Stimulated activated naive CD8-positive, alpha-beta T cell treated with anti-CD3 and anti-CD28 coated beads, Interleukin-15, Interleukin-2, amounts not matched to agents 100 U/mL and 50 U/mL, for 24 hours (primary cell): ENCODE results near the gene HBA2.
"Not testable (repeated sequence)": the region's sequence is repeated elsewhere in the genome, so short reads cannot be mapped to it uniquely, and the experiment has no call there.

Experiments
- ATAC-seq: fragments of 150-1000 bp; cut with Tn5 transposase; one replicate; pipeline ENCODE4 v1.10.0; 2021
- DNase-seq: peaks from one replicate; pipeline ENCODE4 v3.0.0; 2021

HBA2 gene

DNA sequence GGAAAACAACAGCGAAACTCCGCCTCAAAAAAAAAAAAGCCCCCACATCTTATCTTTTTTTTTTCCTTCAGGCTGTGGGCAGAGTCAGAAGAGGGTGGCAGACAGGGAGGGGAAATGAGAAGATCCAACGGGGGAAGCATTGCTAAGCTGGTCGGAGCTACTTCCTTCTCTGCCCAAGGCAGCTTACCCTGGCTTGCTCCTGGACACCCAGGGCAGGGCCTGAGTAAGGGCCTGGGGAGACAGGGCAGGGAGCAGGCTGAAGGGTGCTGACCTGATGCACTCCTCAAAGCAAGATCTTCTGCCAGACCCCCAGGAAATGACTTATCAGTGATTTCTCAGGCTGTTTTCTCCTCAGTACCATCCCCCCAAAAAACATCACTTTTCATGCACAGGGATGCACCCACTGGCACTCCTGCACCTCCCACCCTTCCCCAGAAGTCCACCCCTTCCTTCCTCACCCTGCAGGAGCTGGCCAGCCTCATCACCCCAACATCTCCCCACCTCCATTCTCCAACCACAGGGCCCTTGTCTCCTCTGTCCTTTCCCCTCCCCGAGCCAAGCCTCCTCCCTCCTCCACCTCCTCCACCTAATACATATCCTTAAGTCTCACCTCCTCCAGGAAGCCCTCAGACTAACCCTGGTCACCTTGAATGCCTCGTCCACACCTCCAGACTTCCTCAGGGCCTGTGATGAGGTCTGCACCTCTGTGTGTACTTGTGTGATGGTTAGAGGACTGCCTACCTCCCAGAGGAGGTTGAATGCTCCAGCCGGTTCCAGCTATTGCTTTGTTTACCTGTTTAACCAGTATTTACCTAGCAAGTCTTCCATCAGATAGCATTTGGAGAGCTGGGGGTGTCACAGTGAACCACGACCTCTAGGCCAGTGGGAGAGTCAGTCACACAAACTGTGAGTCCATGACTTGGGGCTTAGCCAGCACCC, 2.6 kb downstream of the HBA2 start:
- DNase-seq (no peak), ATAC-seq (no peak)

- ATAC-seq, DNase-seq: not testable (repeated sequence)
Observed at GRCh38 chr16:176006-176405, 3.3 kb downstream of the HBA2 start.

- not testable (repeated sequence) for DNase-seq, ATAC-seq
Observed at GRCh38 chr16:176477-177382, 4.1 kb downstream of the HBA2 start, which contains the start of gene HBA1. Gene HBA1, plus strand, starts transcription at chr16:176680. Its CDS starts 37 bp downstream, at chr16:176717.

- ATAC-seq (no peak), DNase-seq (no peak)
Observed at GRCh38 chr16:177394-177822, 4.7 kb downstream of the HBA2 start.

- DNase-seq (no peak), ATAC-seq (no peak)
Observed at GRCh38 chr16:177981-178667, 5.4 kb downstream of the HBA2 start.

DNA sequence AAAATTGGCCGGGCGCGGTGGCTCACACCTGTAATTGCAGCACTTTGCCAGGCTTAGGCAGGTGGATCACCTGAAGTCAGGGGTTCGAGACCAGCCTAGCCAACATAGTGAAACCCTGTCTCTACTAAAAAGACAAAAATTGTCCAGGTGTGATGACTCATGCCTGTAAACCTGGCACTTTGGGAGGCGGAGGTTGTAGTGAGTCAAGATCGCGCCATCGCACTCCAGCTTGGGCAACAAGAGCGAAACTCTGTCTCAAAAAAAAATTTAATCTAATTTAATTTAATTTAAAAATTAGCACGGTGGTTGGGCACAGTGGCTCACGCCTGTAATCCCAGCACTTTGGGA, 6.0 kb downstream of the HBA2 start:
- DNase-seq (no peak), ATAC-seq (no peak)

DNA sequence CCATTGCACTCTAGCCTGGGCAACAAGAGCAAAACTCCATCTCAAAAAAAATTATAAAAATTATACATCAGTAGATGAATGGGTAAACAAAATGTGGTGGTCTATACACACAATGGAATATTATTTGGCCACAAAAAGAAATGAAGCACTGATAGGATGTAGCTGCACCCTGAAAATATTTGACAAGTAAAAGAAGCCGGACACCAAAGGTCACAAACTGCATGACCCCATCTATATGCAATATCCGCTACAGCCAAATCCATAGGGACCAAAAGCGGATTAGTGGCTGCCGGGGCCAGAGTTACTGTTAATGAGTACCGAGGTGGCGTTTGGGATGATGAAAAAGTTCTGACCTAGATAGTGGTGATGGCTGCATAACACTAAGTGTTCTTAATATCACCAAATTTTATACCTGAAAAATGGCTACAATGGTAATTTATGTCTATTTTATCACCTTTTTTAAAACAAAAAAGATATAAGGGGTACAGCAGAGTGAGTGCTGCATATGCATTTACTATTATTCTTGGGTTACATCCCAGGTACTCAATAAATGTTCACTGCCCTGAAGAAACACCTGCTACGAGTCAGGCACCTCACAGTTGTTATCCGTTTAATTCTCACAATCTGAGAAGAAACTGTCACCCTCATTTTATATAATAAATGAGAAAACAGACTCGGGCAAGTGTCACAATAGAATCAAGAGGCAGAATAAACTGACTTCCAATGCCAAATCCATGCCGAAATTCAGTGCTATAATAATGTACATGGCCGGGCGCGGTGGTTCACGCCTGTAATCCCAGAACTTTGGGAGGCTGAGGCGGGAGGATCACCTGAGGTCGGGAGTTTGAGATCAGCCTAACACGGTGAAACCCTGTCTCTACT, 6.8 kb downstream of the HBA2 start:
- DNase-seq (no peak), ATAC-seq (no peak)

GRCh38 chr16:180101-180675, 7.5 kb downstream of the HBA2 start, which contains the start of gene HBQ1:
Gene HBQ1, plus strand, starts transcription at chr16:180459. Its CDS starts 28 bp downstream, at chr16:180487.
- peak; percentile 75 for DNase-seq
- ATAC-seq, result peak; percentile 23

GRCh38 chr16:180681-181564, 8.2 kb downstream of the HBA2 start:
- DNase-seq (peak; percentile 91), ATAC-seq (peak; percentile 80)

- ATAC-seq (no peak), DNase-seq (no peak)
Observed at GRCh38 chr16:181565-182021, 8.9 kb downstream of the HBA2 start.

- no peak for ATAC-seq
- DNase-seq, result no peak
Observed at GRCh38 chr16:183005-183404, 10.3 kb downstream of the HBA2 start.

DNA sequence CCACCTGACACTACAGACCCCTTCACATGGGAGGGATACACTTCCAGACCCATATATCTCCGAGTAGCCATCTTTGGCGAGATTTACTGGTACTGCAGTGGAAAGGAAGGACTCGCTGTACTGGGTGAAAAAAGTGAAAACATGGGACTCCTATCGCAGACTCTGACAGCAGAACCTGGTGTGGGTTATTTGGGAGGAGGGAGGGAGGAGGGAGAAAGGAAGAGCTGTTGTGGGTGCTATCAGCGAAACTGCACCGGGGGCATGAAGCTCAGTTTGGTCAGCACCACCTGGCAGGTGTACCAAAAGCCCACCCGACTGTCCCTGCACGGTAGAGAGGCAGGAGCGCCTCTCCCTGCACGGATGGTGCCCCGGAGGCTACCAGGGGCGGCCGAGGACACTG, 12.5 kb downstream of the HBA2 start:
- ATAC-seq (no peak), DNase-seq (no peak)

- no peak for DNase-seq
- no peak for ATAC-seq
Observed at GRCh38 chr16:185691-186090, 13.0 kb downstream of the HBA2 start.

DNA sequence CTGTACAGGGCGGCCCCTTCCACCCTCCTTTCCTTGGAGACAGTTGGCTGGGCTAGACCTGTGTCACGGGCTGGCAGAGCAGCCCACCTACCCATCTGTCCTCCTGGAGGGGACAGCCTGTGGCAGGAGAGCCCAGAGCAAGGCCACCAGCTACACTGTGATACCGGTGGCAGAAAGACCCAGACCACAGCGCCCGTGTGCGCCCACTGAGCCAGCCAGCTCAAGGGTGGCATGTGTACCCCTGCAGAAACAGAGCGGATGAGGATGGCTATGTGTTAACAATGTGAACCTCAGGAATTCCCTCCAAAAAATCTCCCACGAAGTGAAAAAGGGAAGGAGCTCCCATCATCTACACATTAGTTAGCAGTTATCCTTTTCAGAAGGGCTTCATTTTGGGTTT, 14.7 kb downstream of the HBA2 start:
- ATAC-seq (no peak), DNase-seq (no peak)

- no peak for DNase-seq
Observed at GRCh38 chr16:188674-189073, 16.0 kb downstream of the HBA2 start.

DNA sequence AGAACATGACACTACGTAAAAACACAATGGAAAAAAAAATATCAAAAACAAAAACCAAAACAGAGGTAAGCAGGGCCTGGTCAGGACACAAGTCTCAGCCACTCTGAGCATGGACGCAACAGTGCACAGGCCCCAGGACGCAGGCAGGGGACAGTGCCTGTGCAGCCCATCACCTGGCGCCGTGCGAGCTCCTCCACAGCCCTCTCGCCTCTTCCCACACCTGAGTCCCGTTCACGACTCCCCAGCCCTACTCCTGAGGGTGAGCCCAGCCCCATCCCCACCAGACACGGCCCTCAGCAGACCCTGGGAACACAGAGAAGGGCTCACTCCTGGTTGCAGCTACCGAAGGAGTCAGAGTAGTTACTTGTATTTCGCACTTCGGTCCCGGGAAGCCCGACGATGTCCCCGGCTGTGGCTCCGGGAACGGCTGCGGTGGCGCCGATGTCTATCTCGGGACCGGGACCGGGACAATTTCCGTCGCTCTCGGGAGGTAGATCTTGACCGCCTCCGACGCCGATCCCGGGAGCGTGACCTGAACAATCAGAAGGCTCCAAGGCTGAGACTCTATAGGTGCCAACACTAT, 17.0 kb downstream of the HBA2 start:
- ATAC-seq, result no peak
- DNase-seq, result no peak

More at GRCh38 chr16:188674-189073, 16.0 kb downstream of the HBA2 start:
- peak; percentile 48 for ATAC-seq

GRCh38 chr16:191831-192230, 19.2 kb downstream of the HBA2 start:
- DNase-seq, result no peak
- ATAC-seq, result no peak

DNA sequence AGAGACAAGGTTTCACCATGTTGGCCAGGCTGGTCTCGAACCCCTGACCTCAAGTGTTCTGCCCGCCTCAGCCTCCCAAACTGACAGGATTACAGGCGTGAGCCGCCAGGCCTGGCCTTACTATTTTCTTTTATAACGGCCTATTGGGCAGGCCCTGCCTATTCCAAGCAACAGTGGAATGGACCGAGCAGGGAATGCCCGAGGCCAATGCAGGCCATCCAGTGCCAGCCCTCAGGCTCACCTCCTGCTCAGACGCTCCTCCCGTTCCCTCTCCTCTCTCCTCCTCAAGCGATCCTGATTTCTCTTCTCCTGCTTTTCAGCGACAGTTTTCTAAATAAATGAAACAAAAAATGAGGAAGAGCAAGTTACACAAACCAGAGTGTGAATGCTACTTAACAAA, 20.0 kb downstream of the HBA2 start:
- DNase-seq (no peak), ATAC-seq (no peak)

DNA sequence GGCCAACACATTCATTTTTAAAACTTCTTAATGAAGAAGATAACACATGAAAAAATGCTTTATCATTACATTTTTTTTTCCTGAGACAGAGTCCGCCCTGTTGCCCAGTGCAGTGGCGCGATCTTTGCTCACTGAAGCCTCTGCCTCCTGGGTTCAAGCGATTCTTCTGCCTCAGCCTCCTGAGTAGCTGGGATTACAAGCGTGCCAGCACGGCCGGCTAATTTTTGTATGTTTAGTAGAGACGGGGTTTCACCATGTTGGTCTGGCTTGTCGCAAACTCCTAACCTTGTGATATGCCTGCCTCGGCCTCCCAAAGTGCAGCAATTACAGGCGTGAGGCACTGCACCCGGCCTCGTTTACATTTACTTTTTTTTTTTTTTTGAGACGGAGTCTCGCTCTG, 20.8 kb downstream of the HBA2 start:
- ATAC-seq (no peak), DNase-seq (no peak)
